ENCODE measurements around the gene FAM53B.
A peak's percentile ranks its signal among the peaks of the same experiment; 100 is the strongest.
"Not testable (repeated sequence)": the region's sequence is repeated elsewhere in the genome, so short reads cannot be mapped to it uniquely, and the experiment has no call there.

Gene FAM53B

DNA sequence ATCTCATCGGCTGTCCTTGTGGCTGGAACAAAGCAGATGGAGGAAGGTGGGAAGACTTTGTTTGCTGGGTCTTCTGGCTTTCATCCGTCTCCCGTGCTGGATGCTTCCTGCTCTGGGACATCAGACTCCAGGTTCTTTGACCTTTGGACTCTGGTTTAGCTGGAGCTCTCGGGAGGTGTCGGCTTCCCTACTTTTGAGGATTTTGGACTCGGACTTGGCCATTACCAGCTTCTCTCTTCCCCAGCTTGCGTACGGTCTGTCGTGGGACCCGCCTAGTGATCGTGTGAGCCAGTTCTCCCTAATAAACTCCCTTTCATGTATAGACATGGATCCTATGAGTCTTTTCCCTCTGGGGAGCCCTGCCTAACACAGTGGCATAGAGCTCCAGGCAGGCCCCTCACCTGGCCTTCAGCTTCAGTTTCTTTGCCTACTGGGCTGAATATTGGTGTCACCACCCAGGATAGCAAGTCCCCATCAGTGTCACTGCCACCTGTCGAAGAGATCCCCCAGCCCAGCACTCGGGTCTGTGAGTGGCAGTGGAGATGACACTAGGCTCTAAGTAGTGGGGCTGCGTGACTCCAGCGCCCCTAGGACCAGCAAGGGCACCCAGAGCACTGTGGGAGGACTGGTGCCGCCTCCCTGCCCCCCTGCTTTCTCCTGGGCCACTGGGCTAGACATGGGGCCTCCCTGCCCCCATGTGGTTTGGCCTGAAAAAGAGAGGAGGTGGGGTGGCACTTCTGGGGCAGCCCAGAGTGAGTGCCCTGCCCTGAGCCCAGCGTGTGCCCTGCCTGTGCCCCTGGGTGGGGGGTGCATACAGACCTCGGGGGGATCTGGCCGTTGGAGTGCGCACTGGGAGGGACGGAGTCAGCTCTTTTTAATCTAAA is 147.0 kb downstream of the FAM53B start:
- no peak for DNase-seq (ENCODE audit: low read depth)

DNA sequence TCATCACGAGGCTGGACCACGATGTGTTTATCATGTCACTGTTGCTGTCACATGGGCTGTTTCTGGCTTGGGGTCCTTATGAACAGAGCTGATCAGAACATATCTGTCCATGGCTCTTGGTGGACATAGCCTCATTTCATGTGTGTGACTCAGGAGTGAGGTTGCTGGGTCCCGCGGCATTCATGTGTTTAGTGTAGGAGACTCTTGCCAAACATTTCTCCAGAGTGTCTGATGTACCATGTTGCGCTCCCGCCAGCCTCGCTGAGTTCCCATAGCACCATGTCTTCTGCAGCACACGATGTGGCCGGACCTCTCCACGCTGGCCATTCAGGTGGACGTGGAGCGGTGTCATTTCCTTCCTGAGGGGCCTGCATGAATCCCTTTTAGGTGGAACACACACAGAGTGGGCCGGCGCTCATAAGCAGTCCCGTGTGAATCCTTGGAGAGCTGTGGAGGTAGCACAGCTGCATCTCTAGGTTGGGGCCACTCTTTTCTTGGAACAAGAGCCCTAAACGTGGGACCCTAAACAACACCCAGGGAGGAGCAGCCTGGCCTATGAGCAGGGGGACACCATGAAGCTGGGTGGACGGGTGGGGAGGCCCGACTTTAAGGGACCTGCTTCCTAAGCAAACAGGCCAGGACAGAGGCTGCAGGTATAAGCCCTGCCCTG is 147.9 kb downstream of the FAM53B start:
- DNase-seq (ENCODE audit: low read depth): no peak

DNA sequence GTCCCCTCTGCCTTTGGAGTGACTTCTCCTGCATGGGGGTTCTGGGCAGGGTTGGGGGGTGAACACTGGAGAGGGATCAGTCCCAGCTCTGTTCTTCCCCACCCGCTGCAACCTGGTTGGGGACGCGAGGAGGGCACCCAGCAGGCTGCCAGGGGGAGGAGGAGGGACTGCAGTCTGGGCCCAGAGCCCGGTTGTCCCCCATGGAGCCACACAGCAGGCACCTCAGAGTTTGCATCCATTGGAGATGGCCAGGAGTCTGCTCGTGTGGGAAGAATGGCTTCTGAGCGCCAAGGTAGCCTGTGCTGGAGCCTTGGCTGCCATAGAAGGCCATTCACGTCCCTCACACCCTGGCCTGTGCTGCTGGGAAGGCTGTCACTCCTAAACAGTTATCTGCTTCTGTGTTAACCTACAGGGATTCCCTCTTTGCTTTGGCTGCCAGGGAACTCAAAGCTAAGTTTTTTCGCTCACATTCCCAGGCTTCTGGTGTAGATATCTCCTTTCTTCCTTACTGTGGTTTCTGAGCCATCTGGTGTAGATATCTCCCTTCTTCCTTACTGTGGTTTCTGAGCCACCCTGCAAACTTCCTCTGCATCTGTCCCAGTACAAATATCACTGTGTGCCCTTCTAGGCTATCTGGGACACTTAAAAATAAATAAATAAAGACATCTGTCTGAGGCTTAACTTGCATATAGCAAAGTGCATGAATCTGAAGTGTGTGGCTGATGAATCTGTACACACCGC is 148.9 kb downstream of the FAM53B start:
- no peak for DNase-seq (ENCODE audit: low read depth)

DNA sequence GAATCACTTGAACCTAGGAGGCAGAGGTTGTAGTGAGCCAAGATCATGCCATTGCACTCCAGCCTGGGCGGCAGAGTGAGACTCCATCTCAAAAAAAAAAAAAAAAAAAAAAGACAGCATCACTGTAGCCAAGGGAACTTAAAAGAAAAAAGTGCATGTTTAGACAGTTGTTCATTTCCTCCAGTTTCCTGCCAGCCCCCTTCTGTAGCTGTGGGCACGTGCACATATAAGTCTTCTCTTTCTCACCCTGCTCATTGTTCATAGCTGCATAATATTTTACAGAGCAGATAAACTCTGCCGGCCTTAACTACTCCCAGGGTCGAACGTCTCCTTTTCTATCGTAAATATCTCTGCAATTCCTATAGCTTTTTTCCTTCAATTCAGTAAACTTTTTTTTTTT is 149.9 kb downstream of the FAM53B start:
- no peak for DNase-seq (ENCODE audit: low read depth)

DNA sequence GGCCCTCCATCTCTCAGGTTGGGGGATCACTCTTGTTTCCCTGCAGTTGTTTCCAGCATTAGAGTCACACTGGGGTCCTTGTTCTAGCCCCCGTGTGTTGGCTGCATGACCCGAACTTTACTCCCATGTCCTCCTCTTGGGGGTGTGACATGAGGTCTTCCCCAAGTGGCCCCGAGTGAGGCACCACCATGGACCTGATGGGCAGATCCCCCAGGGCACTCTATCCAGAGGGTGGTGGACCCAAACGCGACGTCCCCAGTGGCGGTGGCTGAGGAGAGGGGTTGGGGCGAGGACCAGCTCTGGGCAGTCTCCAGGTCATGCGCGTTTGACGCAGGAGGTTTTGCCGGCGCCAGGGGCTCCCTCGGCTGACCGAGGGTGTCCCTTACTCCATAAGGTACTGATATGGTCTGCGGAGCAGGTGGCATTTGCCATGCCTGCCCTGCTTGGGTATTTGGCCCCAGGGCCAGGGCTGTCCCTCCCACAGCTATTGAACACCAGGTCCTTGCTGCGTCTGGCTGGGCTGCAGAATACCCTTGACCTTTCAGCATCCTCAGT is 150.7 kb downstream of the FAM53B start:
- no peak for DNase-seq (ENCODE audit: low read depth)

DNA sequence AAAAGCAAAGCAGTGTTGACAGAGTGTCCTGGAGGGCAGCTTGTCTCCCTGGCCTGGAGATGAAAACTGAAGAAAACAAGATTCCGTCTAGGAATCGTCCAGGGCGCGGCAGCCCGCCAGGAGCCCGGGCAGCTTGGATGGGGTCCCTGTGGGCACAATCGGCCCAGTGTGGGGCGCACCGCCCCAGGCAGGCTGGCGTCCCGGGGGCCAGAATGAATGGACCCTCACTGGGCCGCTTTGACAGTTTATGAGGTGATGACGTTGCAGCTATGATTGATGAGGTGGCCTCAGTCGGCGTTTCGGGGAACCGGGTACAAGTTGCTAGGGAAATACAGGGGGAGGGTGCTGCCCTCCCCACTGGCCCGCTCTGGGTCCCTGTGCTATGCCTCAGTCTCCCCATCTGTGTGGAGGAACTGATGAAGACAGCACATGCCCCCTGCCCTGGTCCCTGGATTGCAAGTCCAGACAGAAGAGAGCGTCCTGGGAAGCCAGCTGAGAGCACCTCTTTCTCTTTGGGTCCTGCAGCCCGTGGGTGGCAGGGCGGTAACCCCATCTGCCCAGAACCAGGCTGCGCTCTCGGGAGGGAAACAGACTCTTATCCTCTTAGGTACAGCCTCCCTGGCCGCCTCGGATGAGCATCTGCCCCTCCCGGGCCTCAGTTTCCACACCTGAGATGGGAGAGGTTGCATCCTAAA is 151.3 kb downstream of the FAM53B start:
- no peak for DNase-seq (ENCODE audit: low read depth)

DNA sequence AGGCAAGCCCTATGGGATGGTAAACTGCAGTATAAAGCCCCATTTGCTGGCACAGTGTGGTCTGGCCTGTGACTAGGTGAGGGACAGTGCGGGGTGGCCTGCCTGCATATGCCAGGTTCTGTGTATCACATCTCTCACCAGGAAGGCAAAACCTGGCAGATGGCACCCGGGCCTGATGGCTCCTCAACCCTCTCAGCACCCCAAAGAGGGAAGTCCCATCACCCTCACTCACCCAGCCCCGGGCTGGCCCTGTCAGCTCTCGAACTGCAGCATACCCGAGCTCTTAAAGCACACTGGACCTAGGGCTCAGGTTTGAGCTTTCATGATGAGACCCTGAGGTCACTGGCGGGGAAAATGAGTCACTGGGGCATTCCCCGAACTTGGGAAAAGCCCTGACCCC is 152.1 kb downstream of the FAM53B start:
- DNase-seq (ENCODE audit: low read depth): no peak

DNA sequence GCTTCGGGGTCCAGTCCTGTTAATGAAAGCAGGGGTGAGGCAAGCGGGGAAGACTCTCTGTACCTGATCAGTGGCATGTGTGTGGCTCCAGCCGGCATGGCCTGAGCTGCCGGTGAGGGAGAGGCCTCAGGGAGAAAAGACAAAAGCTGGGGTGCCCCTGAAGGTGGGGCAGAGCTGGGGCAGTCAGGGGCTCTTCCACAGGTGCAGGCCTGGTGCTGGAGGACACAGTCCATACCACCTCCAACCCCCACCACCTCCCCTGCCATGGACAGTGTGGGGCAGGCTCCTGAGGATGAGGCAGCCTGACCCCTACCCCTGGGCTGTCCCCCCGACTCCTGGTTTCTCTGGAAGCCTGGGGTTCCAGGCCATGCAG is 153.1 kb downstream of the FAM53B start:
- DNase-seq (ENCODE audit: low read depth): no peak

DNA sequence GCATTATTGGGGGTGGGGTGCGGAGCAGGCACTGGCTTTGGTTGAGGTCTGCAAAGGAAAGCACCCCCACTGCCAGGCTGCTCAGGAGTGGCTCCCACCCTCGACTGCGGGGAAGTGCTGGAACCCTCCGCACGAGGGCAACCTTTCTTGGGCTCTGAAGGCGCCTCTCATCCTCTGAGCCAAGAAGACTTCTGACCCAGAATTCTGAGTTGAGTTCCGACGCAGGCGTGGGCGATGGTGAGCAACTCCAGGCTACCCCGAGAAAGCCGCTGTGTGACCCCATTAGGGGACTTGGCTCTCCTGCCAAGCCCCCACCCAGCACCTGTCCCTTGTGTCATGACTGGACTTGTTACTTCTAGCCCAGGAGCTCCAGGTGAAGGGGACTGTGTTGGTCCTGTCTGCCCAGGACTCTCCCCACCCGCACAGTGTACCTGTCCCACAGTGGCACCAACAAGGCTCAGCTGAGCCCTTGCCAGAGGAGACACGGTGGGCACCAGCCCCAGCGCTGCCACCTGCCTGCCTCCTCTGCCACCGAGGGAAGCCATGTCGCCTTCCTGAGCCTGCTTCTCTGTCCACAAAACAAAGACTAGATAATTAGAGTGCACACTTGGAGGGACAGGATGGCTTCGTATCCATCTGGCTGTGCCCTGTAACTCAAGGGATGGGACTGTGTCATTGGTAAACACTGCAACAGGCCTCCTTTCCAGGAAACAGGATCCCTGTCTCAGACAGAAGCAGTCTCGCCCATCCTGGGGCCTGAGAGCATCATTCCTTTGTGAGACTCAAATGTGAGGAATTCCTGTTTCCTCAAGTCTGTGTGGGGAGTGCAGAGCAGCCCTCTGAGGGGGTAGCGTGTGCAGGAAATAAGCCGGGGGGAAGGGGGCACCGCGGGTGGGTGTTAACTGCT is 153.7 kb downstream of the FAM53B start:
- DNase-seq (ENCODE audit: low read depth): no peak

DNA sequence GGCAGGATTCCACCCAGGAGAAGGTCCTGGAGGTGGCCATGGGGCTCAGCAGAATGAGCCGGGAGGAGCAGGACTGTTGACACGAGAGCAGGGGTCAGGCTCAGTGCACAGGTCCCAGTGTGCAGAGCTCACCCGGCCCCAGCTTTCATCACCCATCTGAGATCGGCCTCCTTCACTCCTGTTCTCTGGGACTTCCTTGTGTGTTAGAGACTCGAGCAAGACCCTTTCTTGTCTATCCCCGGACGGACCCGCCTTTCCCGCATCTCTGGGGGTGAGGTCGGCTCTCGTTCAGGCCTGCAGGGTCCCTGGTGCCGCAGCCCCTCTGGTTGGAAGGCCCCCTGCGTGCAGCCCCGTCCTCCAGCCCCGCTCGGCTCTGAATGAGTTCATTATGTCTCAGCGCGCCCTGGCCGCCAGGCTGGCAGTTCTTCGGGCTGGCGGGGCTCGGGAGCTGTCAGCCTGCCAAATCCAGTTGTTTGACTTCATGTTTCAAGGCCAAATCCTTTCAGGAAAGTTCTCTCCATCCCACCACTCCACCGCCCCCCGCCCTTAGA is 154.6 kb downstream of the FAM53B start:
- DNase-seq (ENCODE audit: low read depth): no peak

DNA sequence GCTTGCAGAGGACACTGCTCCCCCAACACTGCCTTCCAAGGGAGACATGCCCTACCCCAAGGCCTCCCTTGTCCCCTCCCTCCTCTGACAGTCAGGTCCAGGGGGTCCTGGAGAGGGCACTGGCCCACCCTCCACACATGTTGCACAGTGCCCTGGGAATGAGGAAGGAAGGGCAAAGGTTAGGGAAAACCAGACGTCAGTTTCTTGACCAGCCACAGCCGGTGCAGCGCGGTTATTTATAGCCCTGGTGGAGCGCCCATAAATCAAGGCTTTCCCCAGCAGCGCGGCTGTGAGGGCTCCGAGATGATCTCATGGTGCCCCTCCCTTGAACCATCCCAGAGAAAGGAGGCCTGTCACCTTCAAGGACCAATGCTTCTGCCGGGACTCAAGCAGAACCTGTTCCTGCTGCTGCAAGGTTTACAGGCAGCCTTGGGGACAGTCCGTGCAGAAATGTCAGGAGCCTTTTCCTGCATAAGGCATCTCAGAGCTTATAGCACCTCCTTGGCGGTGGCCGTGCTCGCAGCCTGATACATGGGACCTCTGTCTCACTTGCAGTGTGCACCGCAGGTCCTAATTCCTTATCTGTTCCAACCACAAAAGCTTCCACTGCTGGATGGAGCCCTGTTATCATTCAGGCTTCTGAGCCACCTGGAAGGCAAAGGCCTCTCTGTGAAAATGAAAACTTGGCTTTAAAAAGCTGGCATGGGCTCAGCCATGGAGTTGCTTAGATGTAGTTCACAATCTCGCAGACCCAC is 155.3 kb downstream of the FAM53B start:
- DNase-seq (ENCODE audit: low read depth): no peak

DNA sequence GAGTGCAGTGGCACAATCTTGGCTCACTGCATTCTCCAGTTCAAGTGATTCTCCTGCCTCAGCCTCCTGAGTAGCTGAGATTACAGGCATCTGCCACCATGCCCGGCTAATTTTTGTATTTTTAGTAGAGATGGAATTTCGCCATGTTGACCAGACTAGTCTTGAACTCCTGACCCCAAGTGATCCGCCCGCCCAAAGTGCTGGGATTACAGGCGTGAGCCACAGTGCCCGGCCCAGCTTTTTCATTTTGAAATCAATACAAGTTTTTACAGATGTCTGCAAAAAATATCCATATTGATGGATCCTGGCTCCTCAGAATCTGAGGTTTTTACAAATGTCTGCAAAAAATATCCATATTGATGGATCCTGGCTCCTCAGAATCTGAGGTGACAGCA is 155.8 kb downstream of the FAM53B start:
- not testable (repeated sequence) for DNase-seq (ENCODE audit: low read depth)

DNA sequence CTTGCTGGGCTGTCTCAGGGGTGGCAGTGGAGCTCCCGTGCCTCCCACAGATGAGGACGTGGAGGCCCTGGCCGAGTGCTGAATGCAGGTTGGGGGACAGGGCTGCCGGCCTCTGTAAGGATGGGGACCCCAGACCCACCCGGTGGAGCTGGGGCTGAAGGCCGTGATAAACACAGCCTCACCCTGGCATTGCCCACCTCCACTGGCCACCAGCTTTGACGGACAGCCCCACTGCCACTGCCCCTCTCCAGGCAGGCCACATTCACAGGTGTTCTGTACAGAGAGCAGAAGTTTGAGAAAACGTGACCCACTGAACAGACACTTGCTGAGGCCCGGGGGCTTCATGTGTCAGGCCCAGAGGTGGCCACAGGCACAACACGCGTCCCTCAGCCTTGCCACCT is 156.4 kb downstream of the FAM53B start:
- no peak for DNase-seq (ENCODE audit: low read depth)

DNA sequence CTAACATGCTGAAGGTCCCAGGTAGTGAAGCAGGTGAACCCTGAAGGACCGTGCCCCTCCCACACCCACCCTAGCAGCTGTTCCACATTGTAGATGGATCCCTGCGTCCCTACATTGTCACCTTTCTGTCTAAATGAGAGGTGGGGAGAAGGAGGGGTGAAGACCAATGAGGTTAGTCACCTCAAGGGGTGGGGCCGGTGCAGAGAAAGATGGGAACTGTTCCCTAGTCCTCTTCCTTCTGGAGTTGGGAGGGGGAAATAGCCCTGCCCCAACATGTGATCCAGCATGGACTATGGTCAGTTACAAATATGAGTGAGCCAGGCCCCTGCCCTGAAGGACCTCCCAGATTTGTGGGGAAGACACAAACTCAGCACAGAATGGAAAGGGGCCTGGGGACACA is 158.0 kb downstream of the FAM53B start:
- no peak for DNase-seq (ENCODE audit: low read depth)

DNA sequence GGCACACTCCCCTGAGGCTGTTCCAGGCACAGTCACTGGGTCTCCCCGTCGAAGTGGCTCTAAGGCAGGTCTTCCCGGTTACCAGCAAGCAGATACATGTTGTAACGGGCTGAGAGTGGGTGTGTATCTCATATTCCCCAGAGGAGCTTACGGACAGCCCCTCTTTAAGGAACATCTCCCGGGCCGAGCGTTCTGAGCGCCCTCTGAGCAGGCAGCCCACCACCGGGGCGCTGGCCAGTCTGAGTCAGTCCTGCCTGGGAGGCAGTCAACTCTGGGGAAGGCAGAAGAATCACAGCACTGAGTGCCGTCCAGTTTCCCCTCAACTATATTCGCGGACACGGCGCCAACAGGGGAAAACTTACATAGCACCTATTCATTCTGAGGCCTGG is 165.2 kb downstream of the FAM53B start:
- peak; percentile 16 for DNase-seq (ENCODE audit: low read depth)

DNA sequence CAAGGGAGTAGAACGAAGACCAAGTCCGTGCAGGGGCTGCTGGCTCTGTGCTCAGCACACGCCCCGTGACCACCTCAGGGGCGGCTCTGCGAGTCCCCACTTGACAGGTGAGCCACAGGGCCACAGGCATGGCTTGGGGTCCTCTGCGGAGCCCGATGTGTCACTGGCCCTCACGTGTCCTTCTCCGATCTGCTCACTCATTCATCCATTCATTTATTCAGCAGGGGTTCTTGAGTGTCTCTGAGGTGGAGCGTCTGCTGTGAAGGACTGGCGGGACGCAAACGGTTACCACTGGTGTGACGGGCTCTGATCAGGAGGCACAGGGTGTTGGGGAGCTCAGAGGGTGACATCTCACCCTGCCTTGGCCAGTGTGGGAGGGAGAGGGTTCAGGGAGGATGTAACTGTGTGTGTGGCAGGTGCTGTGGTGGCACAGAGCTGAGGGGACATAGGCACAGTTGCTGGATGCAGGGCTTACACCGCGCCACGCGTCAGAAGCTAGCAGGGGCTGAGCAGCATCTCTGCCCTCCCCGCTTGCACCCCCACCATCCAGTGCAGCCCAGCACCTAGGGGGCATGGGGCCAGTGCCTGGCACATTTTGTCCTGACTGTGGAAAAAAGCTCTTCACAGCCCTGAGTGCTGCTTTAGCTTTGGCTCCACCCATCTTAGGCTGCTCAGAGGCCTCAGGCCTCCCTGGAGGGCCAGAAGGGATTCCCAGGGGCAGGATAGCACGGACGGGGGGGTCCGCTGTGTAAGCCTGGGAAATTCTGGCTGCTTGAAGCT is 165.8 kb downstream of the FAM53B start:
- no peak for DNase-seq (ENCODE audit: low read depth)

DNA sequence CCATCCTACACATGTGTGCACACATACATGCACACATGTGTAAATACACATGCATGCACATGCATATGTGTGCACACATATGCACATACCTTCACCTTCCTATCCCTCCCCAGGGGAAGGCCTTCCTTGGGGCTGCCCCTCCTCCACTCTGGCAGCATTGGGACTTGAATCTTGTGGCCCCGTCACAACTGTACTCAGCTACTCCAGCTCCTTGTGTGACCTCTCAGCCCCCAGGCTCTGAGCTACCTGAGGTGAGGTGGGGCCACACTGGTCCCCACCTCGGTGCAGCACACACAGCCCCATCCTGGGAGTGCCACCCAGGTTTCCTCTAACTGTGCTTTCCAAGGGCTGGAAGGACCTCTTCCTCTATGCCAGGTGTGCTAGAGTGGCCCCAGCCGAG is 166.5 kb downstream of the FAM53B start:
- no peak for DNase-seq (ENCODE audit: low read depth)

DNA sequence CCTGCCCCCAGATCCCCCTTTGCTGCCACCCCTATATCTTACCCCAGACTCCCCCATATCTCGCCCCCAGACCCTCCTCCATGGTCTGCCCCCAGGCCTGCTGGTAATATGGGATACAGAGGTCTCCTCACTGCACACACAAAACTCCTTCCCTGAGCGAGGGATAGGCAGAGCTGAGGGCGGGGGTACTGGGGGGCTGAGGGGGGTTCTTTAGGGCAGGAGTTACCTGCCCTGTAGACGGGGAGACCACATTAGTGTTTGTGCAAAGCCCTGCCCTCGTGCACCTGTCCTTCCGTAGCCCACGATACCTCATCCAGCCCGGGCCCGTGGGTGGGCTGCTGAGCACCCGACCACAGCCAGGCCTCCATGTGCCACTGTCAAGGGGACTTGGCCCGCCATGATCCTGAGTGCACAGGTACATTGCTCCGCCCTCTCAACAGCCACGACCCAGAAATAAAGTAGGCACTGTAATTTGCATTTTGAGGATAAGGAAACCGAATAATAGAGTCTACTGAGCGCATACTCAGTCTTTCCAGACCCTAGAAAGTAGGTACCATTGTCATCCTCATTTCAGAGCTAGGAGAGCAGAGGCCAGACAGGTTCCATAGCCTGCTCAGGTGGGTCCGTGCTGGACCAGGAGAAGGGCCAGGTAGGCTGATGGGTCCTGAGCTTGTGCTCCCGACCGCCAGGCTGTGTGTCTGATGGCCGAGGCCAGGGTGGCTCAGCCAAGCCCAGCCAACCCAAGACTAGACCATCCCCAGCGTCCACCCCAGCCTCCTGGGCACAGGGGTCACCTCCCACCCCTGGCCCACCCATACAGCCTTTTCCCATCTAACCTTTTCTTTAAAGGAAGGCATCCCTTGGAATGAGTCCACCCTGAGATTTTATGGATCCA is 167.4 kb downstream of the FAM53B start:
- DNase-seq (ENCODE audit: low read depth): no peak
